Stimulated activated naive CD4-positive, alpha-beta T cell treated with Interleukin-2 at 50 U/mL for 16 hours (primary cell): ENCODE results near the gene SNRPB.
A peak's percentile ranks its signal among the peaks of the same experiment; 100 is the strongest.

Source experiments
- DNase-seq: peaks from one replicate; lab custom pipeline; 2025; lab: John Stamatoyannopoulos, UW

Gene SNRPB

DNA sequence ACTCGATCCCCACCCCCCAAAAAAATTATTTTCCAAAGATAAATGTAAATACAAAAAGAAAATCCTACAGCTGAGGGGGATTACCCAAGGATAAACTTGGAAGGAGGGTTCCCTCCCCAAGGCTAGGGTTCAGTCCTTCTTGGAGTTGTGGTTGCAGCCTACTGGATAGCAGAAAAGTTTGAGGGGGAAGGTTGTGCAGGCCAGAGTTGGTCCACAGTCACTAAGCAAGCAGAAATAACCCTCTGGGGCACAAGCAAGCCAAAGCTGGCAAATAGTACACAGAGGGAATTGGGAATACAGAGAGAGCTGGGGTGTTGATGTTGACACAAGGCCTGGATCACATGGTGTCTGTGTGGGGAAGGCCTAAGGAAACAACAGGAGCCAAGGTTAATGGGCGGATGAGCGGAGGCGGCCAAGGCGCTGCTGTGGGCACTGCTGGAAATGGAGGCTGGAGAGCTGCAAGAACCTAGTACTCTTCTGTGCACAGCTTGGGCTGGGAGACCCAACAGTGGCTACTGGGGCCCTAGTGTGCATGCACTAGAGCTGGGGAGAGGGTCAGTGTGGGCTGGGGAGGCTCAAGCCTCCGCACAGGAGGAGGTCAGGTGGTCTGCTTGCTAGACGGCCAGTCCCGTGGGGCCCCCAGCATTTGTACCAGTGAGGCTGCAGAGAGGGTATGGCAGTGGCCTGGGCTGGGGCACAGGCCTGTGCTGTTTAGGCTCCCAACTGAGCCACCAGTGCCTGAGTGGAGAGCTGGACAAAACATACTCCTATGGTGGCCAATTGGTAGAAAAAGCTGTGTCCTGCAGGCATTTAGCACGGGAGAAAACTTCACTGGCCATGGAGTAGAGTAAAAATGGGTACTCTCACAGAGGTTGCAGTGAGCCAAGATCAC is 5.5 kb upstream of the SNRPB start:
- no peak for DNase-seq

DNA sequence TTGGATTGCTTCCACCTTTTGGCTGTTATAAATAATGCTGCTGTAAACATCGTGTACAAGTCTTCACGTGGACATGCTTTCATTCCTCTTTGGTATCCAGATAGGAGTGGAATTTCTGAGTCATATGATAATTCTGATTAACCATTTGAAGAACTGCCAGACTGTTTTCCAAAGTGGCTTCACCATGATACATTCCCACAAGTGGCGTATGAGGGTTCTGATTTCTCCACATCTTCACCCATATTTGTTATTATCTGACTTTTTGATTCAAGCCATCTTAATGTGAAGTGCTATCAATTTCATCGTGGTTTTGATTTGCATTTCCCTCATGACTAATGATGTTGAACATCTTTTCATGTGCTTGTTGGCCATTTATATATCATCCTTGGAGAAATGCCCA is 2.9 kb upstream of the SNRPB start:
- DNase-seq = no peak

DNA sequence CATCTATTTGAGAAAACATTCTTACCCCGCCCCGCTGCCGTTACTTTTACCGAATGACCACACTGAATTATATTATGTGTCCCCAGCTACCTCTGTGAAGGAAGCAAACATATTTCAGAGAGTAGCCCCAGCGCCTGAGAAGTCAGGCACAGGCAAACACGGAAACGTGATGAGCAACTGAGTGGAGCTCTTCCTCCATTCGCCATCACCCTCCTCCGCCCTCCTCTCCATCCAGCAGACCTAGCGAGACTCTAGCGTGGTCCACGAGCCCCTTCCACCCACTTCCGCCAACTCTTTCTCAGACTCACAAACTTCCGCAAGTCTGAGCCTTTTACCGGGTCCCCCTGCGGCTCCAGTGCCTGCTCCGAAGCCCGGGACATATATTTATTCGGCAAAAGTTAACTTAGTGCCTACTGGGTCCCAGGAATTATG is 582 bp downstream of the SNRPB start:
- peak; percentile 52 for DNase-seq

DNA sequence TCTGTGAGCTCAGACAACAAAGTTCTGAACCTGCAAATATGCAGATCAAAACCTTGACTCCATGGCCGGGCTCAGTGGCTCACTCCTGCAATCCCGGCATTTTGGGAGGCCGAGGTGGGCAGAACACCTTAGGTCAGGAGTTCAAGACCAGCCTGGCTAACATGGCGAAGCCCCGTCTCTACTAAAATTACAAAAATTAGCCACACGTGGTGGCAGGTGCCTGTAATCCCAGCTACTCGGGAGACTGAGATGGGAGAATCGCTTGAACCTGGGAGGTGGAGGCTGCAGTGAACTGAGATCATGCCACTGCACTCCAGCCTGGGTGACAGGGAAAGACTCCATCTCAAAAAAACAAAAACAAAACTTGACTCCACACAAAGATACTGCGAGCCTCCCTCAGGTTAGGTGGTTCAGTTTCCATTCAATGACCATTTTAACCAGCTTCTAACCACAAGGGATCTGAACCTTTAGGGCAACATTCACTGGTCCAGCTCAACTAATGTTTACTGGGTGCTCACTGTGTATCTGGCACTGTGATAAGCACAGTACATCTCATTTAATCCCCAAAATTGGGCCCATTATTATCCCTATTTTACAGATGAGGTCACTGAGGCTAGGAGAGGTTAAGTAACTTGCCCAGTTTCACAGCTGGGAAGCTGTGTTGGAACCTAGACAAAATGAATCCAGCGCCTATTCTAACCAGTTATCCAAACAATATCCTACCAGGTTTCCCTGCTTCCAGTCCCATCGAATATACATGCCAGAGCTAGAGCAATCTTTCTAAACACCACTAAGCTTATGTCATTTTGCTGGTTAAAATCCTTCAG is 1.8 kb downstream of the SNRPB start:
- DNase-seq = no peak

DNA sequence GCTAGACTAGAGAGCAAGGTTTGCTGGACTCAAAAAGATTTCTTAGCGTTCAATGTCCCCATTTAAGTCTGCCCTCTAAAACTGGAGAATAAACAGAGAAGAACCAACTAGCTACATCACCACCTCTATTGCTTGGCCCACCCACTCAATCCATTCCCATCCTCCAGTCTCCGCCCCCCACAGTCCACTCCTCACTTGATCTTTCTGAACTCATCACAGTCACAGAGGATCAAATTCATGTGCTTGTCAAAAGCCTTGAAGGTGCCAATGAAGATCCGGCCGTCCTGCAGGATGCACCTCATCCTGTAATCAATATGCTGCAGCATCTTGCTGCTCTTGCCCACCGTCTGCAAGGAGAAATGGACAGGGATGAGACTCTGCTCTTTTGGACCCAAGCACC is 3.2 kb downstream of the SNRPB start:
- no peak for DNase-seq

DNA sequence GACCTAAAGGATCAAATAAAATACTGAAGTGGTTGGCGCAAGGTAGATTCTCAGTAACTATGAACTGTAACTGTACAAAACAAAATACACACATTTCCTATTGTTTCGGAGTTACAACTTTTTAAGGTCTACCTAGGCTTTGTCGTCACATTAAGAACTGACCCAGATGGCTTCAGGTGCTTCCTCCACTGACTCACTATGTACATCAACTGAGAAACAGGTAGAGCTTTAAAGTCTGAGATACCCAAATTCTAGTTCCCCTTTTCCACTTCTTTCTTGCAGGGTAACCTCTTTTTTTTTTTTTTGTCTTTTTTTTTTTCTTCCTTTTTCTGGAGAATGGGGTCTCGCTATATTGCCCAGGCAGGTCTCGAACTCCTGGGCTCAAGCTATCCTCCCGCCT is 5.5 kb downstream of the SNRPB start:
- no peak for DNase-seq

DNA sequence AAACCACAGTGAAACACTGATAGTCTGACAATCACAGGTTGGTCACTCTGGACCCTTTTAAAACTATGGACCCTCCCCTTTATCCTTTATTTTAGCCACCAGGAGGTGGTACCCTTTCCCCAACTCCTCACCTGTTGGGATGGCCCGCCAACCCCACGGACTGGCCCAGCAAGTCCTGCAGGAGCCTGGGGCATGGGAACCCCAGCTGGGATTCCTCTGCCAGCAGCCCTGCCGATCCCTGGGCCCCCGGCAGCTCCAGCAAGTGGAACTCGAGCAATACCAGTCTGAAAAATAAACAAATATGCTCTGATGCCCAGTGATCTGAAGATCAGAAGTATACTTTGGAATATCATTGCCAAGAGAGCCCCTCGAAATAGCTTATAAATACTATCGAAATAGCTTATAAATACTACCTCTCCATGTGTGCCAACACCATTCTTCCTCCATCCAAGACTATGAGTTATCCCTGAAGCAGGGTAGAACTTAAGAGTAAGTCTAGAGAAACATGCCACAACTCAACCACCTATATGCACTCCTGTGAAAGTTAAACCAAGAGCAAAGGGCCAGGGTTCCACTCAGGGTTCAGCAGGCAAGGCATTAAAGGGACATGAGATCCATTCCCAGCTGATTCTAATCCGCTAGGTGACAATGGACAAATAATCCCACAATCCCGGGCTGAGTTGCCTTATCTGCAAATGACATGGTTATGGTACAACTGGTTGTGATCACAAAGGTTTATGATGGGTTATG is 6.8 kb downstream of the SNRPB start:
- DNase-seq = no peak

DNA sequence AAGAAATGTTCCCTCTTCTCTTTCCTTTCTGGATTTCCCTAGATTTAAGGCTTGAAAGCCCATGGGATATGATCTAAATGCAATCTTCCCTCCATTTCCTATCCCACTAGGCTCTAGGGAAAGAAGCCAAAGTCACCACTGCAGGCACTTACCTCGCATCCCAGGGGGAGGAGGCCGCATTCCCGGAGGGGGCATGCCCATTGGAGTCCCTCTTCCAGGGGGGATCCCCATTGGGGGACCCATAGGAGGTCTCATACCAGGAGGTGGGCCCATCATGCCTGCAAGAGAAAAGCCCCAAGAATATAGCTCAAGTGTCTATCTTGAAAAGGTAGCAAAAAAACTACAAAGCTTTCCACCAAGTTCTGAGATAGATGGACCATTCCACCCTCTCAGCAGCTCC is 8.1 kb downstream of the SNRPB start:
- DNase-seq = no peak

DNA sequence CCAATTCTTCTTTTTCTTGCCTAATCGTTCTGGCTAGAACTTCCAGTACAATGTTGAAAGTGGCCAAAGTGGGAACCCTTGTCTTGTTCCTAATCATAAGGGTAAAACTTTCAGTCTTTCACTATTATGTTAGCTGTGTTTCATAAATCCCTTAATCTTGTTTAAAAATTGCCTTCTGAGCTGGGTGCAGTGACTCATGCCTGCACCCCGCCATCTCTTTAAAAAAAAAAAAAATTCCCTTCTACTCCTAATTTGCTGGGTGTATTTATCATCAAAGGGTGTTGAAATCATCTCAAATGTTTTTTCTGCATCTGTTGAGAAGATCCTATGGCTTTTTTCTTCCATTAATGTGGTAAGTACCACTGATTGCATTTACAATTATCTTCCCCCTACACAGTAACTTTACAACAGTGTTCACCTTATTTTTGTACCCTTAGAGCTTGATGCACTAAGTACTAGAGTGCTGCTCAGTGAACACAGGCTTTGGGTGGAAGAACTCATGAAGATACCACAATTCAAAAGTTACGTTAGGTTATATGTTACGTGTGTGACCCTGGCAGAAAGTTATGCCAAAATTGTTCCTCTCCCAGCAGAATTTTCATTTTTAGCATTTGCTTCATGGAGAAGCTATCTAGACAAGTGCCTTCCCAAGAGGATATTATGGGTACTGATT is 9.7 kb downstream of the SNRPB start:
- DNase-seq = no peak

DNA sequence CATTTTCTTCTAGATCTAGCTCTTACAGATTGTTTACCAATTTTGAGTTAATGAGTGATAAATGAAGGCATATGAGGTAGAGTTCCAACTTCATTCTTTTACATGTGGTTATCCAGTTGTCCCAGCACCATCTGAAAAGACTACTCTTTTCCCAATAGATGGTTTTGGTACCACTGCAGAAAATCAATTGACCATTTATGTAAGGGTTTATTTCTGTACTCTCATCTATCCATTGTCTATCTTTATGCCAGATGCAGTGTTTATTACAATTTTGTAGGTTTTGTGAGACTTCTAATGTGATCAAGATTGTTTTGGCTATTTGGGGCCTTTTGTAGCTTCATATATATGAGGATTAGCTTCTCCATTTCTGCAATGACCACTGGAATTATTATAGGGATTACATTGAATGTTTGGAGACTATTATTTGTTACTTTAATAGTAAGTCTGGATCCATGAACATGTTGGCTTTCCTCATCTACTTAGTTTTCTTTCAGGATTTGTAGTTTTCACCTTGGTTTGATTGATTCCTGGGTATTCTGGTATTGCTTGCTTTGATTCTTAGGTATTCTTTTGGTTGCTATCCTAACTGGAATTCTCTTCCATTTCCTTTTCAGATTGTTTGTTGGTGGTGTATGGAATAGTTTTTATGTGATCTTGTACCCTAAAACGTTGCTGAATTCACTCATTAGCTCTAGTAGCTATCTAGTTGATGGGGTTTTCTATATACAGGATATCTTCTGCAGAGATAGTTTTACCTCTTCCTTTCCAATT is 10.4 kb downstream of the SNRPB start:
- DNase-seq = no peak

DNA sequence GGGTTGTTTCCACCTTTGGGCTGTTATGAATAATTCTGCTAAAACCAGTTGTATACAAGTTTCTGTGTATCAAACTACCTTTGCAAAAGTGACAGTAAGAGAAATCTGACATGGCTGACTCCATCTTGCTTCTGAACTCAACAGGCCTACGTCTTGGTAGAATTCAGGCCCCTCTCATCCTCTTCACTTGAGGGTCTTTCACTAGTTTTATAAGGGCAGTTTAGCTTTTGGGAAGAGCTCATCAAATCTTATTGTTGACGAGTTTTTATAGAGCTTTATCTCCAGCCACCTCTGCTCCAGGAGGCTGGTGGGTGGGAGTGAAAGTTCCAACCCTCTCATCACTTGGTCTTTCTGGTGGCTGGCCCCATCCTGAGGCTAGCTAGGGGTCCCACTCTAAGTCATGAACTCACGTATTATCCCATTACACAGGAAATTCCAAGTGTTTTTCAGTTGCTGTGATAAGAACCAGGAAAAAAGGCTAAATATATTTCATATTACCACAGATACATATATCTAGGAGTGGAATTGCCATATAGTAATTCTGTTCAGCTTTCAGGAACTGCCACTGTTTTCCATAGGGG is 11.6 kb downstream of the SNRPB start:
- DNase-seq = no peak

DNA sequence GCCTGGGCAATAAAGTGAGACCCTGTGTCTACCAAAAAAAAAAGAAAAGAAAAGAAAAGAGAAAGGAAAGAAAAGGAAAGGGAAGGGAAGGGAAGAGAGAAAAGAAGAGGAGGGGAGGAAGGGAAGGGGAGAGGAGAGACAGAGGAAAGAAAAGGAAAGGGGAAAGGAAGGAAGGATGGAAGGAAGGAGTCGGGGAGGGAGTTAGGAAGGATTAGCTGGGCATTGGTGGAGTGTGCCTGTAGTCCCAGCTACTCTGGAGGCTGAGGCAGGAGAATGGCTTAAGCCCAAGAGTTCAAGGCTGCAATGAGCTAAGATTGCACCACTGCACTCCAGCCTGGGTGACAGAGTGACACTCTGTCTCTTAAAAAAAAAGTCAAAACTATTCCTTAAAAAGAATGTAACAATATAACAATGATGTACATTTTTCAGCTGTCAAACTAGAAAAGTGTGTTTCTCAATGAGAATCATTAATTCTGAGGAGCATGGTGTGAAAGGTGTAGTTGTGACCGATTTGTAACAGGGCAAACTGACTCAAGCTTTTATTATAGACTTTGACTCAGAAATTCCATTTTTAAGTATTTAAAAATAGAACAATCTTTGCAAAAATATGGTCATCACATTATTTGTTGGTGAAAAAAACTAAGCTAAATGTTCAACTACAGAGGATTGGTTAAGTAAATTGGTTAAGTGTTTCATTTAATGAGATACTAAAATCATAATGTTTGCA is 14.7 kb downstream of the SNRPB start:
- no peak for DNase-seq

DNA sequence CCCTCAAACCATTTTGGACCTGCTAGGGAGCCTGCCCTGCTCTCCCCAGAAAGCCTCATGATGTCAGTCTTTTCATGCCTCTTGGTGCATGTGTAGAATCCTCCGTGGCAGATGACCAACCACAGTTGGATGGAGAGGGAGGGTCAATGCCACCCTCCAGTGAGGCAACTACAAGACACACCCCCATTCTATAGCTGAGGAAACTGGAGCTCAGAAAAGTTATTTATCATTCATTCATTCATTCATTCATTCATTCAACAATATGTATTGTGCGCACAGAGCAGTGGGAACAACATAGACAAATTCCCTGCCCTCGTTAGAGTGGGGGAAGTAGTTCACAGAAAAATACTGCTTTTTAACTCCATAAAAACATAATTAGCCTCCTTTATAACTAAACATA is 16.8 kb downstream of the SNRPB start:
- DNase-seq = no peak

DNA sequence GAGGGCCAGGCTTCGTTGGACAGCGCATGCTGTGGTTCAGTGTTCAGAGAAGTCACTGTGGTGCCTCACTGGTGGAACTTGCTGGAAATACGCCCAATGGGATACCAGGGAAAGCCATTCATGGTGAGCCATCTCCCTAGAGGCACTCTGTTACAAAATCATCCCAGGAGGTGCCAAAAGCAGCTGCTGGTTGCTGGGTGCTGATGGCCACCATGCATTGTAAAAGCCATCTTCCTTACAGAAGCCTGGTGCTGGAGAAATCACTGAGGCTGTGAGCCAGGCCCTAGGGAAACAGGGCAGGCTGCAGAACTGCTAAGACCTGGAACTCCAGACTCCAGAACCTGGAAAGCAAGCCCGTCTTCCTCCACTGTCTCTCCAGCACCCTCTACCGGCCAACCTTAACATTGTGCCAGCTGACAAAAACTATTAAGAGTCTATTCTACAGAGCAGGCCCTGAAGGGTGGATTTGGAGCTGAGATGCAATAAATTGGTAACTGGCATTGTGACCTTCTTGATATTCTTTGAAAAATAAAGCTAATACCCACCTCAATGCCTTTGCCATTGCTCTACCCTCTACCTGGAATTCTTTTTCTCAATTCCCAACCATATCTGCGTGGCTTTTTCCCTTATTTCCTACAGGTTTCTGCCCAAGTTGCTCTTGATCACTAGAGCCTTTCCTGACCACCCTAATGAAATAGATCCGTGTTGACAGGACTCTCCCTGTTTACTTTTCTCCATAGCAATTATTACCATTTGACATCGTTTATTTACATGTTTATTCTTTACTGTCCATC is 18.5 kb downstream of the SNRPB start:
- DNase-seq = peak; percentile 48

DNA sequence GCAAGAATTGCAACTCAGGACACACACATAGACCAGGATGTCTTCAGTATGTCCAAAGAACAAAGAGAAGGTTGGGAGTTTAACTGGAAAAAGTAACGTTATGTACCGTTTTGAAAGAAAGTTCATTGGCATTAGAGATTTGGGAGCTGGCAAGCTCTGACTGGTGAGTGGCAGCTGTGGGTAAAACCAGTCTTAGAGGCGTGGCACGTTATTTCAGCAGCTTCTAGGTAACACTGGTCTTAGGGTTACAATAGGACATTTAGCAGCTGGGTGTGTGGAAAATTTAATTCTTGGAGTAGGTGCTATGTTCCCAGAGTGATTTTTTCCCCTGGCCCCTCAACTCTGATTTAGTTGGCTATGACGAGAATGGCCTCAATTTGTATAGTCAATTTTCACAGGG is 19.2 kb downstream of the SNRPB start:
- DNase-seq = no peak

DNA sequence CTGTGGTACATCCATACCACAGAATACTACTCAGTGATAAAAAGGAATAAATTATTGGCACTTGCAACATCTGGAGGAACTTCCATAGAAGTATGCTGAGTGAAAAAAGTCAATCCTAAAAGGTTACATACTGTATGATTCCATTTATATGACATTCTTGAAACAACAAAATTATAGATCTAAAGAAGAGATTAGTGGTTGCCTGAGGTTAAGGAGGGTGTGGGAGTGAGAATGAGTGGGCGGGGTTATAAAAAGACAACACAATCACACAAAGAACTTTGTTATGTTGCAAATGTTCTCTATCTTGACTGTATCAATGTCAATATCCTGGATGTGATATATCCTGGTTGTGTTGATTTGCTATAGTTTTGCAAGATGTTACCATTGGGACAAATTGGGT is 21.2 kb downstream of the SNRPB start:
- DNase-seq = peak; percentile 7

DNA sequence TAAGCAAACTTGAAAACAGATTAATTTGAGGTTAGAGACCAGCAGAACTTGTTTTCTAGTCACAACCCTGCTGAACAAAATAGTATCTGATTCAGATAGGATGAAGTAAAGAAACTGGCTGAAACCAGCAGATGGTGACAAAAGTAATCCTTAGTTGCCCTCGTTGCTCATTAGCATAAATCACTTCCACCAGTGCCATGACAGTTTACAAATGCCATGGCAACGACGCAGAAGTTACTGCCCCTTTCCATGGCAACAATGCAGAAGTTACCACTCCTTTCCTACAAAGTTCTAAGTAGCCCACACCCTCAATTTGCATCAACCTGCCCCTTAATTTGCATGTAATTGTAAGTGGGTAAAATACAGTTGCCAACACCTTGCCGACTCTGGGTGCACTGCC is 23.7 kb downstream of the SNRPB start:
- DNase-seq = no peak

DNA sequence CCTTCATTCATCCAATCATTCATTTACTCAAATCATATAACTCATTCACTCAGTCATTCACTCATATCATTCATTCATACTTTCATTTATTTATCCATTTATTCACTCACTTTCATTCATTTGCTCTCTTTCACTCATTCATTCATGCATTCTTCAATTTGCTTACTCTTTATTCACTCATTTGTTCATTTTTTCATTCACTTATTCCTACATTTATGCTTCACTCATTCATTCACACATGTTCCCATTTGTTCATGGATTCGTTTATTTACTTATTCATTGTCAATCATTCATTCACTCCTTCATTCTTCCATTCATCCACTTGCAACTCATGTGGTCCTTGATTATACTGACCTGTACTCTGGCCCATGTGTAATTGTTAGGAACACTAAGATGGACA is 39.4 kb downstream of the SNRPB start:
- no peak for DNase-seq

DNA sequence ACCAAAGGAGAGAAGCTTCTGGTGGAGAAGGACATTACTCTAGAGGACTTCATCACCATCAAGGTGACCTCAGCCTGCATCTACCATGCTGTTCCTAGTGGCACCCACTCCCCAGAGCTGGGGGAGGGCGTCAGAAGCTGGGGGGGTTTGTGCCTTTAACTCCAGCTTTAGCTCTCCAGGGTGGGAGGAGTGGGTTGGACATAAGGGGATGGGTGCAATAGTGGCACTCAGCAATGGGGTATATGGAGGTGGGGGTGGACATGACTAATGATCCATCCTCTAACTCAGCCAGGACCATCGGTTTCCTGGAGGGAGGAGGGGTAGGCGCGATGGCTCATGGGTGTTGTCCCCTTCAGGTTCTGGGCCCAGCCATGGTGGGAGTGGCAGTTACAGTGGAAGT is 40.1 kb downstream of the SNRPB start:
- no peak for DNase-seq
